Measurements from ENCODE around the gene DOCK10. TPM values are rescaled to one million over a fixed set of nuclear protein-coding genes. Genes with fewer than 3 reads are reported as not detected.

DOCK10 gene
- polyA plus RNA-seq, 1 donor, result 10.3 TPM

- DNase-seq, result no peak
Observed at GRCh38 chr2:224774735-224775134, 267.5 kb downstream of the DOCK10 start.

GRCh38 chr2:224772494-224772893 lies 269.8 kb downstream of the DOCK10 start:
- no peak for DNase-seq

GRCh38 chr2:224769489-224769888 lies 272.8 kb downstream of the DOCK10 start:
- no peak for DNase-seq

GRCh38 chr2:224764565-224765236 lies 277.6 kb downstream of the DOCK10 start:
- DNase-seq, result no peak

- DNase-seq, result no peak
Observed at GRCh38 chr2:224757934-224758548, 284.2 kb downstream of the DOCK10 start.

- no peak for DNase-seq
Observed at GRCh38 chr2:224753743-224754540, 288.3 kb downstream of the DOCK10 start.

GRCh38 chr2:224751996-224752698 lies 290.1 kb downstream of the DOCK10 start:
- DNase-seq, result no peak

- DNase-seq, result no peak
Observed at GRCh38 chr2:224749136-224749535, 293.1 kb downstream of the DOCK10 start.

GRCh38 chr2:224747765-224748164 lies 294.5 kb downstream of the DOCK10 start:
- no peak for DNase-seq

GRCh38 chr2:224736227-224736626 lies 306.0 kb downstream of the DOCK10 start:
- no peak for DNase-seq

GRCh38 chr2:224734949-224735348 lies 307.3 kb downstream of the DOCK10 start:
- no peak for DNase-seq

GRCh38 chr2:224731665-224732064 lies 310.6 kb downstream of the DOCK10 start:
- DNase-seq, result no peak

- DNase-seq, result no peak
Observed at GRCh38 chr2:224729435-224729834, 312.8 kb downstream of the DOCK10 start.

GRCh38 chr2:224724331-224724730 lies 317.9 kb downstream of the DOCK10 start:
- no peak for DNase-seq

GRCh38 chr2:224723586-224724217 lies 318.6 kb downstream of the DOCK10 start:
- DNase-seq, result no peak

- DNase-seq, result no peak
Observed at GRCh38 chr2:224722770-224723169, 319.5 kb downstream of the DOCK10 start.

- DNase-seq, result no peak
Observed at GRCh38 chr2:224722250-224722649, 320.0 kb downstream of the DOCK10 start.

GRCh38 chr2:224716921-224717320 lies 325.3 kb downstream of the DOCK10 start:
- no peak for DNase-seq

GRCh38 chr2:224716201-224716600 lies 326.1 kb downstream of the DOCK10 start, which contains the start of gene CCDC195:
CCDC195 (minus strand) TSS chr2:224716365; CDS start chr2:224716365, 0 bp downstream.
- no peak for DNase-seq

Data from left kidney (tissue), 2 donors.